GM12873 (cell line): ENCODE results near the gene PDE7B.

Experiments
- CTCF ChIP-seq: IDR thresholded peaks from 2 replicates; pipeline ENCODE4 v1.5.1; 2012; ENCODE audit warnings: low read depth, mild to moderate bottlenecking, moderate library complexity, low read length, control low read depth; ENCODE audit not compliant: insufficient read depth; ENCODE audit errors: missing control alignments

Gene PDE7B

GRCh38 chr6:135913785-135914184 is 62.3 kb downstream of the PDE7B start:
- TF ChIP-seq CTCF: no peak

GRCh38 chr6:135919026-135919425 is 67.5 kb downstream of the PDE7B start:
- TF ChIP-seq CTCF: no peak

GRCh38 chr6:135920689-135921088 is 69.2 kb downstream of the PDE7B start:
- no peak for TF ChIP-seq CTCF

- TF ChIP-seq CTCF: no peak
Observed at GRCh38 chr6:135921188-135921587, 69.7 kb downstream of the PDE7B start.

GRCh38 chr6:135922174-135922573 is 70.7 kb downstream of the PDE7B start:
- no peak for TF ChIP-seq CTCF

- TF ChIP-seq CTCF: no peak
Observed at GRCh38 chr6:135922746-135923145, 71.2 kb downstream of the PDE7B start.

GRCh38 chr6:135932651-135933050 is 81.2 kb downstream of the PDE7B start:
- TF ChIP-seq CTCF: no peak
